Liver (tissue), 9 donors: ENCODE data around the gene SYNM. TPM values are rescaled to one million over a fixed set of nuclear protein-coding genes. Genes with fewer than 3 reads are reported as not detected.
"Not testable (repeated sequence)": the region's sequence is repeated elsewhere in the genome, so short reads cannot be mapped to it uniquely, and the experiment has no call there.

Source experiments
- DNase-seq: peaks from one replicate; pipeline ENCODE4 v3.0.0-alpha.2; 2017; ENCODE audit warnings: low spot score
- H3K27ac ChIP-seq, 2 donors: one replicate each; pipeline ENCODE4 v1.7.0; 2013; ENCODE audit warnings: inconsistent platforms in 2 of 2, low read length in 2 of 2, control low read depth in 1 of 2, low read depth in 1 of 2, mild to moderate bottlenecking in 1 of 2
- H3K27me3 ChIP-seq, 4 donors: one replicate each; pipeline versions ENCODE4 v1.6.1 to v1.7.0; 2013; ENCODE audit warnings: low read length in 3 of 4, inconsistent platforms in 1 of 4, mild to moderate bottlenecking in 1 of 4, moderate library complexity in 1 of 4; ENCODE audit not compliant: control insufficient read depth in 4 of 4, insufficient read depth in 4 of 4
- H3K36me3 ChIP-seq, 4 donors: one replicate each; pipeline versions ENCODE4 v1.6.1 to v1.7.0; 2013; ENCODE audit warnings: low read length in 3 of 4, mild to moderate bottlenecking in 3 of 4, low read depth in 1 of 4, moderate library complexity in 1 of 4; ENCODE audit not compliant: control insufficient read depth in 4 of 4, insufficient read depth in 3 of 4
- H3K4me1 ChIP-seq, 4 donors: one replicate each; pipeline versions ENCODE4 v1.6.1 to v1.7.0; 2013; ENCODE audit warnings: low read length in 3 of 4, mild to moderate bottlenecking in 3 of 4, moderate library complexity in 1 of 4; ENCODE audit not compliant: control insufficient read depth in 4 of 4, insufficient read depth in 4 of 4
- H3K4me3 ChIP-seq, 3 donors: one replicate each; pipeline versions ENCODE4 v1.6.1 to v1.7.0; 2013; ENCODE audit warnings: low read length in 3 of 3, control low read depth in 1 of 3, low read depth in 1 of 3, mild to moderate bottlenecking in 1 of 3
- H3K9ac ChIP-seq, 2 donors: one replicate each; pipeline ENCODE4 v1.7.0; 2013; ENCODE audit warnings: low read length in 2 of 2, mild to moderate bottlenecking in 2 of 2, moderate library complexity in 2 of 2, control low read depth in 1 of 2, low read depth in 1 of 2
- H3K9me3 ChIP-seq, 4 donors: one replicate each; pipeline versions ENCODE4 v1.6.1 to v1.7.0; 2013; ENCODE audit warnings: low read length in 3 of 4; ENCODE audit not compliant: control insufficient read depth in 4 of 4
- FOXA1 ChIP-seq: IDR thresholded peaks from 2 replicates; pipeline ENCODE4 v1.6.1; 2016; ENCODE audit warnings: antibody characterized with exemption
- GABPA ChIP-seq, 2 donors: IDR thresholded peaks in 1 of 2; conservative IDR thresholded peaks in 1 of 2; 2 replicates each; pipeline ENCODE4 v1.6.1; 2016; ENCODE audit warnings: antibody characterized with exemption in 2 of 2, mild to moderate bottlenecking in 1 of 2, moderate library complexity in 1 of 2
- HNF4A ChIP-seq, 2 donors: conservative IDR thresholded peaks; 2 replicates each; pipeline ENCODE4 v1.6.1; 2016; ENCODE audit warnings: antibody characterized with exemption in 2 of 2, mild to moderate bottlenecking in 2 of 2
- HNF4G ChIP-seq: IDR thresholded peaks from 2 replicates; pipeline ENCODE4 v1.6.1; 2016; ENCODE audit warnings: antibody characterized with exemption
- JUND ChIP-seq, 2 donors: IDR thresholded peaks; 2 replicates each; pipeline ENCODE4 v1.6.1; 2016; ENCODE audit warnings: antibody characterized with exemption in 2 of 2
- MAX ChIP-seq: IDR thresholded peaks from 2 replicates; pipeline ENCODE4 v1.6.1; 2016; ENCODE audit warnings: antibody characterized with exemption
- NR2F2 ChIP-seq: IDR thresholded peaks from 2 replicates; pipeline ENCODE4 v1.6.1; 2016; ENCODE audit warnings: antibody characterized with exemption
- RXRA ChIP-seq, 2 donors: IDR thresholded peaks; 2 replicates each; pipeline ENCODE4 v1.6.1; 2017 to 2018; ENCODE audit warnings: antibody characterized with exemption in 2 of 2, mild to moderate bottlenecking in 1 of 2
- SP1 ChIP-seq: IDR thresholded peaks from 2 replicates; pipeline ENCODE4 v1.6.1; 2018; ENCODE audit warnings: antibody characterized with exemption, mild to moderate bottlenecking
- TAF1 ChIP-seq: conservative IDR thresholded peaks from 2 replicates; pipeline ENCODE4 v1.6.1; 2016; ENCODE audit warnings: antibody characterized with exemption, mild to moderate bottlenecking
- YY1 ChIP-seq: IDR thresholded peaks from 2 replicates; pipeline ENCODE4 v1.6.1; 2016; ENCODE audit warnings: antibody characterized with exemption, mild to moderate bottlenecking
- ZBTB33 ChIP-seq: IDR thresholded peaks from 2 replicates; pipeline ENCODE4 v1.6.1; 2016; ENCODE audit warnings: antibody characterized with exemption
- WGBS: extraction: QIAGEN DNeasy Blood & Tissue Kit; methylation state at CpG from one replicate; pipeline ENCODE4 v1.1.7; 2013; 5-methylcytosine and 5-hydroxymethylcytosine counted together
- polyA plus RNA-seq, 2 donors: library from polyadenylated mRNA; stranded (reverse) in 1 of 2; unstranded in 1 of 2; fragments of 200-250 nt in 1 of 2; fragments of >200 nt in 1 of 2; fragmentation: Nextera tagmentation in 1 of 2; extraction: Ambion mirVana in 1 of 2; gene quantifications; one replicate each; pipeline versions ENCODE4 v1.2.1 to v1.2.3, GENCODE V29; 2013 to 2015
- total RNA-seq, 2 donors: library from RNA; depleted of rRNA; stranded (reverse); fragments of >200 nt; gene quantifications; one replicate each; pipeline ENCODE4 v1.2.3, GENCODE V29; 2014
- TF ChIP-seq, protein P1 (sequence below): fragments of 150-350 bp; IDR thresholded peaks from 2 replicates; pipeline ENCODE4 v1.5.1; 2017; ENCODE audit warnings: improper control_type of control experiment, low read depth, low read length; ENCODE audit not compliant: missing input control
- donor health status: healthy.
- donor health status: healthy.
- donor health status: healthy.
- donor health status: healthy.
- donor health status: healthy.

SYNM gene
- total and polyA plus RNA-seq, 4 donors: 0.39 to 6.4 (median 1.2) TPM

DNA sequence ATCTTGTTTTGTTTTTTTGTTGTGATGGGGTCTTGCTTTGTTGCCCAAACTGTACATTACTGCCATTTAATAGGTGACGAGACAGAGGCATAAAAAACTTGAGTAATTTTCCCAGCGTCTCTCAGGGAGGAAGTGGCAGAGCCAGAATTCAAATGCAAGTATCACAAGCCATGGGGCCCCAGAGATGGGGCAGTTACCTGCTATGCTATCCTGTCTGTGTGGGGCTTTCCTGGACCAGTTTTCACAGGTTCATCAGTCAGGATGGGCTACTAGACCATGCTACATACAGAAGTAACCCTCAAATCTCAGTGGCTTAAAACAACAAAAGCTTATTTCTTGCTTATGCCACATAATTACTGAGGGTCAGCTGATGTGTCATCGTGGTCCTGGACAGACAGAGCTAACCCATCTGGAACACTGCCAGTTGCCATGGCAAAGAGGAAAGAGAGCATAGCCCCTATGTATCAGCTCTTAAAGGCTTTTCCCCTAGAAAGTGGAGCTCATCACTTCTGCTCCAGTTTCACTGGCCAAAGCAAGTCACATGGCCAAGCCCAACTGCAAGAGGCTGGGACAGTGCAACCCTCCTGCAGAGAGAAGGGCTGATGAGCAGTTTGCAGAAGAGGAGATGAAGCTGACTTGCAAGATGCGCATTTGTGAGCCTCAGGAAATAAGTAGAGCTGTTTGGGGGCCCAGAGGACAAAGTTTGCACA is 31.7 kb upstream of the SYNM start:
- H3K27me3 ChIP-seq: no peaks in the 10 kb centered on the region
- TF ChIP-seq TAF1 (no peak), MAX (no peak), HNF4G (no peak), HNF4A (conservative IDR thresholded peaks at IDR 0.05) (no peak), YY1 (no peak), GABPA (IDR thresholded peaks at IDR 0.05 in 1 of 2, conservative IDR thresholded peaks at IDR 0.05 in 1 of 2) (no peak), ZBTB33 (no peak), SP1 (no peak), RXRA (IDR thresholded peaks at IDR 0.05) (no peak)
- H3K4me1 ChIP-seq: peaks cover 0 to 6% (median 3%) of the 10 kb centered on the region in 4 donors
- no peaks in the 10 kb centered on the region for H3K9me3 ChIP-seq
- no peak overlapping the region for H3K4me3 ChIP-seq
- 68% methylated on average over 4 of the region's 4 CpGs for WGBS
- H3K9ac ChIP-seq: no peak overlapping the region
- no peak for DNase-seq
- no peaks in the 10 kb centered on the region for H3K36me3 ChIP-seq
- no peak overlapping the region for H3K27ac ChIP-seq

DNA sequence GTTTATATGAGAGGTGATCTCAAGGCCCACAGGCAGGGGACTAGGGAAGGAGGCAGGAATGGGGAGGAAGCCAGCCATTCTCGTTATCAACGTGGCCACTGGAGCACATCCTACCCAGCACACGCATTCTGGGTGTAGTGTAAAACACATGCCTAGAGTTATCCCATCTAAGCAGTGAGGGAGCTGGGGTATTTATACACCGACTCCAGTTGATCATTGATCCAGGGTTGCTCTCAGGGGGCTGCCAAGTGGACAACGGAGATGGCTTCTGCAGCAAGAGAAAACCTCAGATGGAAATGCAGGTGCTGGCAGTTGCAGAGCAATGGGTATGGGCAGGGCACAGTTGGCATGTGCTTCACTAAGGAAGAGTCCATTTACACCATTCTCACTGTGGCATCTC is 30.4 kb upstream of the SYNM start:
- Histone ChIP-seq H3K9ac (no peak overlapping the region), H3K27ac (no peak overlapping the region), H3K4me3 (no peak overlapping the region), H3K4me1 (peaks cover 0 to 6% (median 3%) of the 10 kb centered on the region in 4 donors), H3K27me3 (no peaks in the 10 kb centered on the region), H3K36me3 (no peaks in the 10 kb centered on the region), H3K9me3 (no peaks in the 10 kb centered on the region)
- 80% methylated on average over 5 of the region's 5 CpGs for WGBS
- no peak for DNase-seq
- no peak for TF ChIP-seq MAX
- no peak for TF ChIP-seq YY1
- TF ChIP-seq SP1: no peak
- no peak for TF ChIP-seq HNF4G
- no peak for TF ChIP-seq TAF1
- TF ChIP-seq, protein P1, sequence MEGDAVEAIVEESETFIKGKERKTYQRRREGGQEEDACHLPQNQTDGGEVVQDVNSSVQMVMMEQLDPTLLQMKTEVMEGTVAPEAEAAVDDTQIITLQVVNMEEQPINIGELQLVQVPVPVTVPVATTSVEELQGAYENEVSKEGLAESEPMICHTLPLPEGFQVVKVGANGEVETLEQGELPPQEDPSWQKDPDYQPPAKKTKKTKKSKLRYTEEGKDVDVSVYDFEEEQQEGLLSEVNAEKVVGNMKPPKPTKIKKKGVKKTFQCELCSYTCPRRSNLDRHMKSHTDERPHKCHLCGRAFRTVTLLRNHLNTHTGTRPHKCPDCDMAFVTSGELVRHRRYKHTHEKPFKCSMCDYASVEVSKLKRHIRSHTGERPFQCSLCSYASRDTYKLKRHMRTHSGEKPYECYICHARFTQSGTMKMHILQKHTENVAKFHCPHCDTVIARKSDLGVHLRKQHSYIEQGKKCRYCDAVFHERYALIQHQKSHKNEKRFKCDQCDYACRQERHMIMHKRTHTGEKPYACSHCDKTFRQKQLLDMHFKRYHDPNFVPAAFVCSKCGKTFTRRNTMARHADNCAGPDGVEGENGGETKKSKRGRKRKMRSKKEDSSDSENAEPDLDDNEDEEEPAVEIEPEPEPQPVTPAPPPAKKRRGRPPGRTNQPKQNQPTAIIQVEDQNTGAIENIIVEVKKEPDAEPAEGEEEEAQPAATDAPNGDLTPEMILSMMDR: no peak
- no peak for TF ChIP-seq JUND (IDR thresholded peaks at IDR 0.05)
- no peak for TF ChIP-seq ZBTB33
- TF ChIP-seq FOXA1: no peak
- no peak for TF ChIP-seq NR2F2

- H3K4me3 ChIP-seq, H3K36me3 ChIP-seq, H3K27me3 ChIP-seq, H3K9ac ChIP-seq, H3K9me3 ChIP-seq, H3K4me1 ChIP-seq, DNase-seq, H3K27ac ChIP-seq: not testable (repeated sequence)
These were observed 29.7 kb upstream of the SYNM start for GRCh38 chr15:99075059-99075652.
